Pulmonary artery endothelial cell (primary cell): ENCODE data around the gene GPR108. TPM values are rescaled to one million over a fixed set of nuclear protein-coding genes. Genes with fewer than 3 reads are reported as not detected.
"Not testable (repeated sequence)": the region's sequence is repeated elsewhere in the genome, so short reads cannot be mapped to it uniquely, and the experiment has no call there.

ENCODE experiments used
- DNase-seq: peaks from one replicate; pipeline ENCODE4 v3.0.0-alpha.2; 2011; ENCODE audit warnings: low read depth, low spot score
- total RNA-seq: library from RNA; depleted of rRNA; stranded (reverse); fragments of >200 nt; gene quantifications from 2 replicates; pipeline ENCODE4 v1.2.3, GENCODE V29; 2014

GPR108 gene
- total RNA-seq, 1 donor from 2014 or later, result 44.4 TPM

- no peak for DNase-seq
Measured at GRCh38 chr19:6721138-6721474, 16.3 kb downstream of the GPR108 start.

- DNase-seq, result no peak
Measured at GRCh38 chr19:6720369-6721137, 16.8 kb downstream of the GPR108 start, which contains the start of gene C3. TSS of gene C3 (minus strand) at chr19:6720650. CDS start at chr19:6720589, 61 bp downstream.

- DNase-seq, result no peak
Measured at GRCh38 chr19:6719992-6720368, 17.4 kb downstream of the GPR108 start.

- DNase-seq, result no peak
Measured at GRCh38 chr19:6719540-6719861, 17.9 kb downstream of the GPR108 start.

GRCh38 chr19:6718741-6719539 lies 18.4 kb downstream of the GPR108 start:
- no peak for DNase-seq

- no peak for DNase-seq
Measured at GRCh38 chr19:6718111-6718740, 19.2 kb downstream of the GPR108 start.

- no peak for DNase-seq
Measured at GRCh38 chr19:6717441-6717971, 19.9 kb downstream of the GPR108 start.

- DNase-seq, result no peak
Measured at GRCh38 chr19:6717036-6717435, 20.3 kb downstream of the GPR108 start.

- no peak for DNase-seq
Measured at GRCh38 chr19:6716610-6716970, 20.8 kb downstream of the GPR108 start.

GRCh38 chr19:6714749-6715555 lies 22.4 kb downstream of the GPR108 start:
- no peak for DNase-seq

- no peak for DNase-seq
Measured at GRCh38 chr19:6713773-6714692, 23.3 kb downstream of the GPR108 start.

GRCh38 chr19:6712692-6713670 lies 24.4 kb downstream of the GPR108 start:
- DNase-seq, result no peak

GRCh38 chr19:6712231-6712630 lies 25.1 kb downstream of the GPR108 start:
- no peak for DNase-seq

- DNase-seq, result no peak
Measured at GRCh38 chr19:6711605-6712004, 25.8 kb downstream of the GPR108 start.

GRCh38 chr19:6711078-6711361 lies 26.4 kb downstream of the GPR108 start:
- DNase-seq, result no peak

GRCh38 chr19:6710273-6711077 lies 26.9 kb downstream of the GPR108 start:
- no peak for DNase-seq

GRCh38 chr19:6709549-6709948 lies 27.8 kb downstream of the GPR108 start:
- no peak for DNase-seq

GRCh38 chr19:6708913-6709312 lies 28.5 kb downstream of the GPR108 start:
- DNase-seq, result not testable (repeated sequence)

GRCh38 chr19:6708346-6708745 lies 29.0 kb downstream of the GPR108 start:
- no peak for DNase-seq
